SIG-M5 treated with dmso at 0.1 percent for 504 hours (cell line): ENCODE results near the gene GPATCH4.
"Not testable (repeated sequence)": the region's sequence is repeated elsewhere in the genome, so short reads cannot be mapped to it uniquely, and the experiment has no call there.

Source experiments
- DNase-seq: peaks from one replicate; lab custom pipeline; 2025; ENCODE audit not compliant: unreplicated experiment; lab: John Stamatoyannopoulos, UW

Gene GPATCH4

DNA sequence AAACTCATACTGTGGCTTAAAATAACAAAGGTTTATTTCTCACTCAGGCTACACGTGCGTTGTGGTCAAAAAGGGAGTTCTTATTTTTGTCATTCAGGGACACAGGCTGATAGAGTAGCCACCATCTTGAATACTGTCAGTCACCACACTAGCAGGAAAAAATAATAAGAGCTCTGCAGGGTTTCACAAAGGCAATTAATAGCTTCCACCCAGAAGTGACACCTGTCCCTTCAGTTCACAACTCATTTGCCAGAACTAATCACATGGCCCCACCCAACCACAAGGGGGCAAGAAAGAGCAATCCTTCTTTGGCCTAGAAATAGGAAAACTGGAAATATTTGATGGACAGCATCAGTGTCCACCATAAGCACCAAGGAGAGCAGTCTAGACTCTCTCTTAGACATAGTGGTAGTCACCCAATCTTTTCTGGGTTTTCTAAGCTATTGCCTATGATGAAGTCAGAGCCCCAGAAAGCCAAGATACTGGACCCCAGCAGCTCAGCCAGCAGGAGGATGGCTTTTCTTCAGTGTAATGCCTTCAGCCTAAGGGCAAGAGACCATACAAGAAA is 26.1 kb upstream of the GPATCH4 start:
- peak; percentile 50 for DNase-seq

DNA sequence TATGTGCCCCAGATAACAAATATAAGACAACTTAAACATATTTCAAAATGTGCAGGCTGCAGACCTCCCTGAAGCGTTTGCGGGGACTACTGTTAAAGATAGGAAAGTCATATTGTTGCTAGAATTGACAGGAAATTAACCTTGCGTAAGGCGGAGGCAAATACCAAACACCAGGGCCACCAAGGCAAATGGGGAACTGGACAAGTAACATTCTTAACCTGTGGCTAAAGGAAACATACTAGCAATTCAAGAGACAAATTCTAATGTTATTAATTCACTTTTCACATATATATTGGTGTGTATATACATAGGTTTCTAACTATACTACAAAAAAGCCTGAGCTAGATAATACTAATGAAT is 24.8 kb upstream of the GPATCH4 start:
- no peak for DNase-seq

- no peak for DNase-seq
Measured at GRCh38 chr1:156625436-156626078, 24.3 kb upstream of the GPATCH4 start.

GRCh38 chr1:156624814-156625435 is 23.6 kb upstream of the GPATCH4 start:
- no peak for DNase-seq

DNA sequence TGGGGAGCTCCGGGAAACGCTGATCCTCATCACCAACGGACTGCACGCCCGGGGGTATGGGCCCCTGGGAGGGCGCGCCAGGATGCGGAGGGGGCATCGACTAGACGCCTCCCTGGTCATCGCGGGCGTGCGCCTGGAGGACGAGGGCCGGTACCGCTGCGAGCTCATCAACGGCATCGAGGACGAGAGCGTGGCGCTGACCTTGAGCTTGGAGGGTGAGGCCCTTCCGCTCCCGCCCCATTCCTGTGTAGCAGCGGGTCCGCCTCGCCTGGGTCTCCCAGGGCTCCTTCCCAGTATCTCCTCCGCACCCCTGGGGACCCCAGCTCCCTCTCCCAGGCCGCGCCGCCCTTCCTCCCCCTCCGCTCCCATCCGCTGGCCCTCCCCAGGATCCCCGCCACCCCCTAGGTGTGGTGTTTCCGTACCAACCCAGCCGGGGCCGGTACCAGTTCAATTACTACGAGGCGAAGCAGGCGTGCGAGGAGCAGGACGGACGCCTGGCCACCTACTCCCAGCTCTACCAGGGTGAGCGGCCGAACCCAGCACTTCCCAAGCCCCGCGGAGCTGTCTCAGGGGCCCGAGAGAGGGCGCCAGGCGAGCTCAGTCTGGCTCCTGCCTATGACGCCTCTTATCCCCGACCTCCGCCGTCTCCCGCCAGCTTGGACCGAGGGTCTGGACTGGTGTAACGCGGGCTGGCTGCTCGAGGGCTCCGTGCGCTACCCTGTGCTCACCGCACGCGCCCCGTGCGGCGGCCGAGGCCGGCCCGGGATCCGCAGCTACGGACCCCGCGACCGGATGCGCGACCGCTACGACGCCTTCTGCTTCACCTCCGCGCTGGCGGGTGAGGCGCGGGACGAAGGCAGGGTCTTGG is 22.9 kb upstream of the GPATCH4 start:
- DNase-seq: peak; percentile 59

DNA sequence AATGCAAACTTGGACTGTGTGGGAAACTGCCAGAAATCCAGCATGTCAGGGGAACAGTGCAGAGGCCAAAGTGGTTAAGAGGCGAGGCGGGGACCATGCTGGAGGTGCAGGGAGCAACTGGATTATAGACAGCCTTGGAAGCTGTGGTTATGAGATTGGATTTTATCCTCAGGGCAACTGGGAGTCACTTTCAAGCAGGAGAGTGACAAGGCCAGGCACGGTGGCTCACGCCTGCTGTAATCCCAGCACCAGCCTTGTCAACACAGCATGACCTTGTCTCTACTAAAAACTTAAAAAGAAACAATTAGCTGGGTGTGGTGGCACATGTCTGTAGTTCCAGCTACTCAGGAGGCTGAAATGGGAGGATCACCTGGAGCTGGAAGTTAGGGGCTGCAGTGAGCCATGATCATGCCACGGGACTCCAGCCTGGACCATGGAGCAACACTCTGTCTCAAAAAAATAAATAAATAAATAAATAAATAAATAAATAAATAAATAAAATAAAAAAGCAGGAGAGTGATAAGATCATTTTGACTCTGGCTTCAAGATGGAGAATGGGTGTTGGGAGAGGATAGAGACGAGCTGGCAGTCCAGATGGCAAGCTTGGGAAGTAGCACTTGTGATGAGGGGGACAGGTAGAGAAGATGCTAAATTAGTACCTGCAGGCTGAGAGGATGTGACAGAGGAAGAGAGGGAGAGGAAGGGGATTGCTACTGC is 21.5 kb upstream of the GPATCH4 start:
- no peak for DNase-seq

- DNase-seq: no peak
Measured at GRCh38 chr1:156619582-156619955, 18.3 kb upstream of the GPATCH4 start.

DNA sequence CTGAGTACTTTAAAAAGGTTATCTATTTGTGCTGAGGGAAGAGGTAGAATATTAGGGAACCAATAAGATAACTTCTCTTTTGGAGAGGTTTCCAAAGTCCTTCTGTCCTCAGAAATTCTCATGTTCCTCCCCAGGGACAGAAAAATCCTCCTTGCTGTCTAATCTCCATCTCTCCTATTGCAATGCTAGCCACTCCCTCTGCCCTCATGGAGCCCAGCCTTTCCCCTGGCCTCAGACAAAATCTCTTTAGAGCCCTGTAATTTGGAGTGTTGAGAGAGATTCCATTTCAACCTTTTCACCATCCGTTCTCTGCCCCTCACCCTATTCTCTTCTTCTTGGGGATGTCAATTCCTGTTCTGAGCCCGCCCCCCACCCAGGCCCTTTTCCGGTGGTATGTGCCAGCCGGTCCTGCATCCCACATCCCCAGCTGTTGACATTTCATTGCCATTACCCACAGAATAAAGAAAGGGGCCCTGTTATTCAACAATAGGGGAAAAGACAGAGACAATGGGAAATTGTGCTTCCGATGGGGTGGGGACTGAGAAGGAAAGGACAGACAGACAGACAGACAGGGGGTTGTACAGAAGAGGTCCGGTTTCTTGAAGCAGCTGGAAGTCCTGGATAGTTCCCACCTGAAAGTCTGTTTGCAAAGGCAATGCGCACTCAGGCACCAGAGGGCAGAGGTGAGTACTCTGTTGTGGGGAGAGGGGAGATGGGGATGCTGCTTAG is 17.7 kb upstream of the GPATCH4 start, which contains the start of gene HAPLN2:
Gene HAPLN2, plus strand, starts transcription at position 563 of the 729 bp plus-strand sequence. CDS start 4,076 bp downstream, outside the sequence.
- peak; percentile 33 for DNase-seq

GRCh38 chr1:156616463-156616862 is 15.2 kb upstream of the GPATCH4 start:
- DNase-seq: no peak

- no peak for DNase-seq
Measured at GRCh38 chr1:156615946-156616345, 14.7 kb upstream of the GPATCH4 start.

DNA sequence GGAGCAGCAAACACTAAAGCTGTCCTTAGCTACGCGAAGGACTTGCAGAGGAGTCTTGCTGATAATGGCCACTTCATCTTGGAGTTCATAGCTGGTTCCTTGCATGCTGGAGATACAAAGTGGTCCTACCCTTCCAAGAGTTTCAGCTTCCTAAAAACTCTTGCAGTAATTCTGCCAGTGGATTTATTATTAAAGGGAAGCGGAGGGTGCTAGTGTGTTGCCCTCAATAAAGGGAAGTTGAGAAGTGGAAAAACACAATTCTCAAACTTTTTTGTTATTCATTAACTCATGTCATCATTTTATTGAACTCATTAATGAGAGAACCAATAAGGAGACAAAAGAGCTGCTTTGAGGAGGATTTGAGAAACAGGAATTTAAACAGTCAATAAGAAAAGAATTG is 11.4 kb upstream of the GPATCH4 start:
- DNase-seq: no peak

- DNase-seq: not testable (repeated sequence)
Measured at GRCh38 chr1:156610072-156610471, 8.8 kb upstream of the GPATCH4 start.

GRCh38 chr1:156608981-156609380 is 7.7 kb upstream of the GPATCH4 start:
- peak; percentile 57 for DNase-seq

GRCh38 chr1:156608036-156608674 is 6.9 kb upstream of the GPATCH4 start:
- DNase-seq: peak; percentile 95

- not testable (repeated sequence) for DNase-seq
Measured at GRCh38 chr1:156607344-156607743, 6.1 kb upstream of the GPATCH4 start.

- DNase-seq: peak; percentile 61
Measured at GRCh38 chr1:156602557-156602993, 1.3 kb upstream of the GPATCH4 start.

DNA sequence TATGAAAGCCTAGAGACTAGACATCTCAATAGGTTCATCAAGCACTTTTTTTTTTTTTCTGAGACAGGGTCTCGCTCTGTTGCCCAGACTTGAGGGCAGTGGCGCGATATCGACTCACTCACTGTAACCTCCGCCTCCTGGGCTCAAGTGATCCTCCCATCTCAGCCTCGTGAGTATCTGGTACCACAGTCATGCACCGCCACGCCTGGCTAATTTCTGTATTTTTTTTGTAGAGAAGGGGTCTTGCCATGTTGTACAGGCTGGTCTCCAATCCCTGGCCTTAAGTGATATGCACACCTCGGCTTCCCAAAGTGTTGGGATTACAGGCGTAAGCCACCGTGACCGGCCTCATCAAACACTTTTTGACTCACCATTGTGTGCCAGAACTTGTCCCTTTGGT is 613 bp upstream of the GPATCH4 start:
- no peak for DNase-seq

DNA sequence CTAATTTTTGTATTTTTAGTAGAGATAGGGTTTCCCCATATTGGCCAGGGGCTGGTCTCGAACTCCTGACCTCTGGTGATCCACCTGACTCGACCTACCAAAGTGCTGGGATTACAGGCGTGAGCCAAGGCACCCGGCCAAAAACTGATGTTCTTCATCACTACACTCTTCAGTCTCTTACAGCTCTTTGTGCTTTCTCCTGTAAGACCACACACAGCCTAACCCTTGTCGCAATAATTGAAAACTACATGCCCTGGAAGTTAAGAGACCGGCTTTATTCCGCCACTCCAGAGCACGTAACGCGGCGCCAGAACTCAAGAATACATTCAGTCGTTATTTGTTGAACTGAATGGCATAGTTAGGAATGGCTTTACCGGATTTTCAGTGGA is 552 bp downstream of the GPATCH4 start:
- peak; percentile 43 for DNase-seq

DNA sequence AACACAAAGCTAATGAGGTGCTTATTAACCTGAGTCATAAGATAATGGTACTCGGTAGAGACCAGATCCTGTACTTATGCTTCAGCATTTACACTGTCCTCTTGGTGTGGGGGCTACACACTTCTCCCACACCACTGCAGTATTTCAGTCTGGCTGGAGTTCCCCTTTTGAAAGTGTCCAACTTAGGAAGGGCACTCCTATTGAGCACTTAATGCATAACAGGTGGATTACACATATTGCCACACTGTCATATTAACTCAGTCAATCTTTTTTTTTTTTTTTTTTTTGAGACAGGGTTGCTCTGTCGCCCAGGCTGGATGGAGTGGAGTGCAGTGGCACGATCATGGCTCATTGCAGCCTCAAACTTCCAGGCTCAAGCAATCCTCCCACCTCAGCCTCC is 1.5 kb downstream of the GPATCH4 start:
- DNase-seq: peak; percentile 94
